ENCODE measurements around the gene FHIT. TPM values are rescaled to one million over a fixed set of nuclear protein-coding genes. Genes with fewer than 3 reads are reported as not detected.

FHIT gene
- total RNA-seq, 2 experiments from 2014 or later = 86.0 to 90.6 TPM

- POLR2A ChIA-PET = no interaction called here
- TF ChIP-seq CTCF (IDR thresholded peaks at IDR 0.05) = no peak
Measured at GRCh38 chr3:60760145-60760544, 491.1 kb downstream of the FHIT start.

GRCh38 chr3:60759439-60759838 is 491.8 kb downstream of the FHIT start:
- TF ChIP-seq CTCF (IDR thresholded peaks at IDR 0.05) = no peak
- POLR2A ChIA-PET = no interaction called here
- Mint-ChIP-seq H3K36me3 (ENCODE audit: low read depth) (no peaks in the 10 kb centered on the region), H3K27me3 (no peaks in the 10 kb centered on the region), H3K9me3 (no peaks in the 10 kb centered on the region), H3K27ac (no peak overlapping the region), H3K4me3 (no peak overlapping the region), H3K4me1 (ENCODE audit: low read depth) (no peaks in the 10 kb centered on the region)
- DNase-seq = no peak
- no peaks in the 10 kb centered on the region for H3K9me3 ChIP-seq (ENCODE audit: control insufficient read depth in 1 of 2, insufficient read depth in 1 of 2, low read length in 2 of 2)
- CTCF ChIA-PET = no interaction called here
- intact Hi-C loops (cut with DNase I, micrococcal nuclease) = no loop called here
- H3K4me1 ChIP-seq (ENCODE audit: insufficient read depth, low read length) = no peaks in the 10 kb centered on the region
- no peak overlapping the region for H3K4me3 ChIP-seq (ENCODE audit: low read length)
- no peaks in the 10 kb centered on the region for H3K27me3 ChIP-seq (ENCODE audit: control insufficient read depth in 1 of 2, insufficient read depth in 2 of 2, low read length in 2 of 2)
- H3K36me3 ChIP-seq (ENCODE audit: insufficient read depth, low read length) = no peaks in the 10 kb centered on the region
- no peak for ATAC-seq (ENCODE audit: poor library complexity)
- no peak overlapping the region for H3K27ac ChIP-seq (ENCODE audit: low read depth in 1 of 2, low read length in 2 of 2)

More at GRCh38 chr3:60760145-60760544, 491.1 kb downstream of the FHIT start:
- Mint-ChIP-seq H3K9me3 (no peaks in the 10 kb centered on the region), H3K36me3 (ENCODE audit: low read depth) (no peaks in the 10 kb centered on the region), H3K4me3 (no peak overlapping the region), H3K4me1 (ENCODE audit: low read depth) (no peaks in the 10 kb centered on the region), H3K27ac (no peak overlapping the region), H3K27me3 (no peaks in the 10 kb centered on the region)
- intact Hi-C loops (cut with DNase I, micrococcal nuclease) = no loop called here
- DNase-seq (no peak), ATAC-seq (ENCODE audit: poor library complexity) (no peak)
- H3K4me1 ChIP-seq (ENCODE audit: insufficient read depth, low read length) = no peaks in the 10 kb centered on the region
- no peak overlapping the region for H3K27ac ChIP-seq (ENCODE audit: low read depth in 1 of 2, low read length in 2 of 2)
- no peak overlapping the region for H3K4me3 ChIP-seq (ENCODE audit: low read length)
- H3K9me3 ChIP-seq (ENCODE audit: control insufficient read depth in 1 of 2, insufficient read depth in 1 of 2, low read length in 2 of 2) = no peaks in the 10 kb centered on the region
- CTCF ChIA-PET = no interaction called here
- H3K36me3 ChIP-seq (ENCODE audit: insufficient read depth, low read length) = no peaks in the 10 kb centered on the region
- no peaks in the 10 kb centered on the region for H3K27me3 ChIP-seq (ENCODE audit: control insufficient read depth in 1 of 2, insufficient read depth in 2 of 2, low read length in 2 of 2)

- Histone ChIP-seq H3K4me3 (ENCODE audit: low read length) (no peak overlapping the region), H3K4me1 (ENCODE audit: insufficient read depth, low read length) (no peaks in the 10 kb centered on the region), H3K36me3 (ENCODE audit: insufficient read depth, low read length) (no peaks in the 10 kb centered on the region), H3K27ac (ENCODE audit: low read depth in 1 of 2, low read length in 2 of 2) (no peak overlapping the region), H3K27me3 (ENCODE audit: control insufficient read depth in 1 of 2, insufficient read depth in 2 of 2, low read length in 2 of 2) (no peaks in the 10 kb centered on the region), H3K9me3 (ENCODE audit: control insufficient read depth in 1 of 2, insufficient read depth in 1 of 2, low read length in 2 of 2) (no peaks in the 10 kb centered on the region)
- Mint-ChIP-seq H3K4me1 (ENCODE audit: low read depth) (no peaks in the 10 kb centered on the region), H3K27ac (no peak overlapping the region), H3K4me3 (no peak overlapping the region), H3K36me3 (ENCODE audit: low read depth) (no peaks in the 10 kb centered on the region), H3K27me3 (no peaks in the 10 kb centered on the region), H3K9me3 (no peaks in the 10 kb centered on the region)
- TF ChIP-seq CTCF (IDR thresholded peaks at IDR 0.05) = no peak
- no peak for DNase-seq
- intact Hi-C loops (cut with DNase I, micrococcal nuclease) = no loop called here
- ATAC-seq (ENCODE audit: poor library complexity) = no peak
- ChIA-PET CTCF (no interaction called here), POLR2A (no interaction called here)
Measured at GRCh38 chr3:60758831-60759230, 492.4 kb downstream of the FHIT start.

All from CD4-positive, alpha-beta T cell (primary cell).